Transverse colon (tissue), 4 donors: Measurements from ENCODE around the gene GNGT1. TPM values are rescaled to one million over a fixed set of nuclear protein-coding genes. Genes with fewer than 3 reads are reported as not detected.

Source experiments
- DNase-seq: peaks from one replicate; pipeline ENCODE4 v3.0.0-alpha.2; 2019
- H3K27ac ChIP-seq, 4 donors: fragments of 200-600 bp; sonication (generic); 2 replicates each; pipeline ENCODE4 v1.5.1; 2016 to 2018; ENCODE audit warnings: inconsistent platforms in 4 of 4
- H3K27me3 ChIP-seq: fragments of 200-600 bp; sonication (generic); 2 replicates; pipeline ENCODE4 v1.5.1; 2017; ENCODE audit warnings: inconsistent platforms
- H3K36me3 ChIP-seq, 4 donors: fragments of 200-600 bp; sonication (generic); 2 replicates each; pipeline ENCODE4 v1.5.1; 2017 to 2019; ENCODE audit warnings: inconsistent platforms in 4 of 4
- H3K4me1 ChIP-seq, 4 donors: fragments of 200-600 bp; sonication (generic); 2 replicates each; pipeline ENCODE4 v1.5.1; 2017 to 2020; ENCODE audit warnings: inconsistent platforms in 4 of 4
- H3K4me3 ChIP-seq, 4 donors: fragments of 200-600 bp; sonication (generic); 1 replicate in 1 of 4; 2 replicates in 3 of 4; pipeline versions ENCODE4 v1.5.1 to v1.6.1; 2017 to 2019; ENCODE audit warnings: inconsistent platforms in 4 of 4
- H3K9me3 ChIP-seq, 2 donors: fragments of 200-600 bp; sonication (generic); 2 replicates each; pipeline ENCODE4 v1.5.1; 2017 to 2019; ENCODE audit warnings: inconsistent platforms in 2 of 2
- EP300 ChIP-seq: sonication (generic); formaldehyde crosslinking; IDR thresholded peaks from one replicate; pipeline ENCODE4 v1.6.1; 2017; ENCODE audit warnings: antibody characterized with exemption, low read depth
- POLR2A ChIP-seq: fragments of 450-650 bp; IDR thresholded peaks from one replicate; pipeline ENCODE4 v1.6.1; 2016; ENCODE audit warnings: antibody characterized with exemption, mild to moderate bottlenecking, moderate library complexity
- POLR2AphosphoS5 ChIP-seq, 3 donors: sonication (generic); formaldehyde crosslinking; IDR thresholded peaks; one replicate each; pipeline ENCODE4 v1.6.1; 2016; ENCODE audit warnings: antibody characterized with exemption in 3 of 3
- WGBS, 2 donors: methylation state at CpG; one replicate each; pipeline ENCODE4 v1.1.5; 2018; ENCODE audit warnings: low coverage in 1 of 2; 5-methylcytosine and 5-hydroxymethylcytosine counted together
- in situ Hi-C, 4 donors: fragments of 200-750 bp; cut with MboI; loops; one replicate each; pipeline versions ENCODE4 v1.15.0 to v1.15.1; 2017; ENCODE audit warnings: low sequenced_read_pairs in 3 of 4, low pct_ligation_motif_present in 1 of 4, low pct_unique_long_range_greater_than_20kb in 1 of 4
- intact Hi-C: fragments of 100-400 bp; cut with DNase I; formaldehyde crosslinking; loops from one replicate; pipeline ENCODE4 v1.15.1; 2023; ENCODE audit warnings: low total_unique reads
- total RNA-seq, 4 donors: library from RNA; depleted of rRNA; stranded (reverse); fragments of >200 nt; gene quantifications; one replicate each; pipeline ENCODE4 v1.1.0, GENCODE V29; 2016
- TF ChIP-seq, protein P1 (sequence below), 5 experiments: fragments of 200-600 bp in 3 of 5; fragments of 450-650 bp in 2 of 5; sonication (generic) in 3 of 5; IDR thresholded peaks; 1 replicate in 2 of 5; 2 replicates in 3 of 5; pipeline ENCODE4 v1.5.1; 2016 to 2017; ENCODE audit warnings: antibody characterized with exemption in 5 of 5, inconsistent platforms in 3 of 5, mild to moderate bottlenecking in 2 of 5, moderate library complexity in 1 of 5

GNGT1 gene
- total RNA-seq, 4 donors from 2014 or later = not detected

DNA sequence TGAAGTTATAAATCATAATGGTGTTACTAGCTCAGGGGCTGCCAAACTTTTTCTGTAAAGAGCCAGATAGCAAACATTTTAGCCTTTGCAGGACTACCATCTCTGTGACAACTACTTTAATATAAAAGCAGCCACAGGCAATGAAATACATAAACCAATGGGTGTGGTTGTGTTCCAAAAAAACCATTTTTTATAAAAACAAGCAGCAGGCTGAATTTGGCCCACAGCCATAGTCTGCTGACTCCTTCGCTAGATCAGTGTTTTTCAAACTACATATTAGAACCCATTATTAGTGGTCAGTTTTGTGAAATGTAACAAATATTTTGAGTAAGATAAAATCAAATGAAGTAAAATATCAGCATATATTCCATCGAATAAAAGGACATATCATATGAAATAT, 28.7 kb downstream of the GNGT1 start:
- in situ Hi-C loops = no loop called here
- H3K4me1 ChIP-seq = no peaks in the 10 kb centered on the region
- TF ChIP-seq, protein P1, sequence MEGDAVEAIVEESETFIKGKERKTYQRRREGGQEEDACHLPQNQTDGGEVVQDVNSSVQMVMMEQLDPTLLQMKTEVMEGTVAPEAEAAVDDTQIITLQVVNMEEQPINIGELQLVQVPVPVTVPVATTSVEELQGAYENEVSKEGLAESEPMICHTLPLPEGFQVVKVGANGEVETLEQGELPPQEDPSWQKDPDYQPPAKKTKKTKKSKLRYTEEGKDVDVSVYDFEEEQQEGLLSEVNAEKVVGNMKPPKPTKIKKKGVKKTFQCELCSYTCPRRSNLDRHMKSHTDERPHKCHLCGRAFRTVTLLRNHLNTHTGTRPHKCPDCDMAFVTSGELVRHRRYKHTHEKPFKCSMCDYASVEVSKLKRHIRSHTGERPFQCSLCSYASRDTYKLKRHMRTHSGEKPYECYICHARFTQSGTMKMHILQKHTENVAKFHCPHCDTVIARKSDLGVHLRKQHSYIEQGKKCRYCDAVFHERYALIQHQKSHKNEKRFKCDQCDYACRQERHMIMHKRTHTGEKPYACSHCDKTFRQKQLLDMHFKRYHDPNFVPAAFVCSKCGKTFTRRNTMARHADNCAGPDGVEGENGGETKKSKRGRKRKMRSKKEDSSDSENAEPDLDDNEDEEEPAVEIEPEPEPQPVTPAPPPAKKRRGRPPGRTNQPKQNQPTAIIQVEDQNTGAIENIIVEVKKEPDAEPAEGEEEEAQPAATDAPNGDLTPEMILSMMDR (IDR thresholded peaks at IDR 0.05) = no peak
- TF ChIP-seq POLR2A = no peak
- TF ChIP-seq EP300 = no peak
- TF ChIP-seq POLR2AphosphoS5 (IDR thresholded peaks at IDR 0.05) = no peak
- no peaks in the 10 kb centered on the region for H3K36me3 ChIP-seq
- no peak for DNase-seq
- H3K9me3 ChIP-seq = no peaks in the 10 kb centered on the region
- H3K27ac ChIP-seq = no peak overlapping the region
- no peaks in the 10 kb centered on the region for H3K27me3 ChIP-seq
- 58 to 74% methylated on average over 2 of the region's 2 CpGs for WGBS, 2 donors
- intact Hi-C loops = no loop called here
- H3K4me3 ChIP-seq = no peak overlapping the region

DNA sequence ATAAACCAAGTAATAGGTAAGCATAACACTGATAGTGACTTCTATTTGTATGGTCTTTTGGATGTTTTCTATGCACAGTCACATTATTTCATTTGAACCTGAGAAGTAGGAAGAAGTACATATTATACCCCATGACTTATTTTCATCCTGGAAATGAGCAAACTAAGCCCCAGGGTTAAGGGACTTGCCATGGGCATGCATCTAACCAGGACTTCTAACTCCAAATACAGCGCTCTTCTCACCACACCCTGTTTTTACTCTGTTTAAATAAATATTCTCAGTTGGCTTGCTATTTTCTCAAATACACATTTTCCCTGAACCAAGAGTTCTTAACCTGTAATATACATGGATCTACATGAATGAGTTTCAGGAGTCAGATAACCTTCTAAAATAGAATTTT, 31.5 kb downstream of the GNGT1 start:
- no peak overlapping the region for H3K27ac ChIP-seq
- H3K9me3 ChIP-seq = no peaks in the 10 kb centered on the region
- no peaks in the 10 kb centered on the region for H3K4me1 ChIP-seq
- no peak for DNase-seq
- TF ChIP-seq EP300 = no peak
- TF ChIP-seq POLR2AphosphoS5 (IDR thresholded peaks at IDR 0.05) = no peak
- no peak for TF ChIP-seq POLR2A
- TF ChIP-seq, protein P1 (IDR thresholded peaks at IDR 0.05) = no peak
- intact Hi-C loops = no loop called here
- in situ Hi-C loops = no loop called here
- 83 to 89% methylated on average over 1 of the region's 1 CpG for WGBS, 2 donors
- H3K27me3 ChIP-seq = no peaks in the 10 kb centered on the region
- H3K36me3 ChIP-seq = no peaks in the 10 kb centered on the region
- no peak overlapping the region for H3K4me3 ChIP-seq

- in situ Hi-C loops (no loop called here), intact Hi-C loops (no loop called here)
- no peak for DNase-seq
- Histone ChIP-seq H3K27ac (no peak overlapping the region), H3K4me1 (no peaks in the 10 kb centered on the region), H3K4me3 (no peak overlapping the region), H3K36me3 (no peaks in the 10 kb centered on the region), H3K9me3 (no peaks in the 10 kb centered on the region), H3K27me3 (no peaks in the 10 kb centered on the region)
- TF ChIP-seq POLR2A (no peak), POLR2AphosphoS5 (IDR thresholded peaks at IDR 0.05) (no peak), EP300 (no peak)
- TF ChIP-seq, protein P1 (IDR thresholded peaks at IDR 0.05) = no peak
Measured at GRCh38 chr7:93938293-93938692, 31.9 kb downstream of the GNGT1 start.

- Histone ChIP-seq H3K27me3 (no peaks in the 10 kb centered on the region), H3K36me3 (no peaks in the 10 kb centered on the region), H3K4me3 (no peak overlapping the region), H3K27ac (no peak overlapping the region), H3K9me3 (no peaks in the 10 kb centered on the region), H3K4me1 (no peaks in the 10 kb centered on the region)
- TF ChIP-seq POLR2AphosphoS5 (IDR thresholded peaks at IDR 0.05) (no peak), POLR2A (no peak), EP300 (no peak)
- TF ChIP-seq, protein P1 (IDR thresholded peaks at IDR 0.05) = no peak
- 76 to 85% methylated on average over 2 of the region's 2 CpGs for WGBS, 2 donors
- in situ Hi-C loops = no loop called here
- DNase-seq = no peak
- intact Hi-C loops = no loop called here
Measured at GRCh38 chr7:93941945-93942344, 35.6 kb downstream of the GNGT1 start.
